22Rv1 (cell line): ENCODE results near the gene SPATA31E1.

ENCODE experiments used
- CTCF ChIP-seq: fragments of 450-650 bp; IDR thresholded peaks from 2 replicates; pipeline ENCODE4 v1.5.1; 2017; ENCODE audit warnings: mild to moderate bottlenecking
- ZFX ChIP-seq: fragments of 450-650 bp; IDR thresholded peaks from 2 replicates; pipeline ENCODE4 v1.6.1; 2017; ENCODE audit warnings: antibody characterized with exemption, borderline replicate concordance

- TF ChIP-seq CTCF (no peak), ZFX (no peak)
These were observed 2.6 kb upstream of the SPATA31E1 start for GRCh38 chr9:87880116-87880515.
